HepG2 (cell line): Measurements from ENCODE around the gene UBE2N. TPM values are rescaled to one million over a fixed set of nuclear protein-coding genes. Genes with fewer than 3 reads are reported as not detected.

Source experiments
- AGO1 ChIP-seq: fragments of 200-400 bp; formaldehyde crosslinking; IDR thresholded peaks from 2 replicates; pipeline ENCODE4 v1.6.1; 2017; ENCODE audit warnings: mild to moderate bottlenecking, low read depth, low read length, moderate library complexity; ENCODE audit not compliant: poor library complexity, severe bottlenecking
- CHD4 ChIP-seq: fragments of 200-600 bp; sonication (generic); IDR thresholded peaks from 2 replicates; pipeline ENCODE4 v1.7.0; 2017; ENCODE audit warnings: mild to moderate bottlenecking, low read length, borderline replicate concordance
- FOXK2 ChIP-seq: fragments of 450-650 bp; IDR thresholded peaks from 2 replicates; pipeline ENCODE4 v1.6.1; 2016
- FOXO1 ChIP-seq: sonication (generic); formaldehyde crosslinking; IDR thresholded peaks from 2 replicates; pipeline ENCODE4 v1.4.0; 2020; ENCODE audit warnings: missing genetic modification reagents
- KMT2A ChIP-seq: sonication (generic); formaldehyde crosslinking; IDR thresholded peaks from 2 replicates; pipeline ENCODE4 v1.4.0; 2020; ENCODE audit warnings: missing genetic modification reagents
- MLX ChIP-seq: IDR thresholded peaks from 2 replicates; pipeline ENCODE4 v1.6.1; 2016
- PRMT3 ChIP-seq: sonication (generic); formaldehyde crosslinking; IDR thresholded peaks from 2 replicates; pipeline ENCODE4 v1.8.1; 2022; ENCODE audit warnings: low read depth, mild to moderate bottlenecking, moderate library complexity, missing genetic modification reagents, borderline replicate concordance
- RXRA ChIP-seq: sonication (generic); formaldehyde crosslinking; IDR thresholded peaks from 2 replicates; pipeline ENCODE4 v1.5.1; 2020; ENCODE audit warnings: missing genetic modification reagents
- SOX6 ChIP-seq, 2 experiments: fragments of 450-650 bp in 1 of 2; sonication (generic) in 1 of 2; formaldehyde crosslinking in 1 of 2; IDR thresholded peaks; 2 replicates each; pipeline versions ENCODE4 v1.4.0 to v1.6.1; 2017 to 2020; ENCODE audit warnings: antibody characterized with exemption in 1 of 2, mild to moderate bottlenecking in 1 of 2, missing genetic modification reagents in 1 of 2
- TBX3 ChIP-seq: fragments of 450-650 bp; IDR thresholded peaks from 2 replicates; pipeline ENCODE4 v1.6.1; 2017; ENCODE audit warnings: antibody characterized with exemption, mild to moderate bottlenecking, inconsistent platforms, borderline replicate concordance
- TGIF2 ChIP-seq: IDR thresholded peaks from 2 replicates; pipeline ENCODE4 v1.6.1; 2016; ENCODE audit warnings: control low read depth, missing compliant biosample characterization
- TP53 ChIP-seq: sonication (generic); formaldehyde crosslinking; conservative IDR thresholded peaks from 2 replicates; pipeline ENCODE4 v1.4.0; 2020; ENCODE audit warnings: missing genetic modification reagents
- UBTF ChIP-seq: sonication (generic); formaldehyde crosslinking; IDR thresholded peaks from 2 replicates; pipeline ENCODE4 v1.4.0; 2020; ENCODE audit warnings: mild to moderate bottlenecking, missing genetic modification reagents
- XRCC5 ChIP-seq: fragments of 200-400 bp; formaldehyde crosslinking; optimal IDR thresholded peaks from 2 replicates; pipeline ENCODE3; 2017; ENCODE audit warnings: mild to moderate bottlenecking, low read length
- ZBTB25 ChIP-seq: IDR thresholded peaks from 2 replicates; pipeline ENCODE4 v1.6.1; 2018; ENCODE audit warnings: missing genetic modification reagents
- ZBTB39 ChIP-seq: sonication (generic); formaldehyde crosslinking; IDR thresholded peaks from 2 replicates; pipeline ENCODE4 v1.5.0; 2020; ENCODE audit warnings: missing genetic modification reagents
- ZFP37 ChIP-seq: sonication (generic); formaldehyde crosslinking; IDR thresholded peaks from 2 replicates; pipeline ENCODE4 v1.4.0; 2020; ENCODE audit warnings: missing genetic modification reagents, borderline replicate concordance
- ZNF563 ChIP-seq: sonication (generic); formaldehyde crosslinking; IDR thresholded peaks from 2 replicates; pipeline ENCODE4 v1.8.0; 2022; ENCODE audit warnings: mild to moderate bottlenecking, moderate library complexity, missing genetic modification reagents
- ZNF644 ChIP-seq: IDR thresholded peaks from 2 replicates; pipeline ENCODE4 v1.6.1; 2016; ENCODE audit warnings: low read depth
- ZNF878 ChIP-seq: sonication (generic); formaldehyde crosslinking; IDR thresholded peaks from 2 replicates; pipeline ENCODE4 v1.8.1; 2023; ENCODE audit warnings: mild to moderate bottlenecking, missing genetic modification reagents, moderate library complexity
- ZZZ3 ChIP-seq: sonication (generic); formaldehyde crosslinking; IDR thresholded peaks from 2 replicates; pipeline ENCODE4 v1.4.0; 2020; ENCODE audit warnings: missing genetic modification reagents, mild to moderate bottlenecking, borderline replicate concordance
- polyA plus RNA-seq, 8 experiments: library from polyadenylated mRNA; depleted of rRNA in 3 of 8; stranded (reverse) in 7 of 8; unstranded in 1 of 8; fragments of >200 nt; fragmentation: Illumina TruSeq in 4 of 8; extraction: Trizol in 4 of 8; gene quantifications; 2 replicates each; pipeline versions ENCODE4 v1.2.1 to v1.2.3, GENCODE V29; 2011 to 2016; ENCODE audit warnings: low read depth in 4 of 8, missing spikeins in 1 of 8, mixed read lengths in 1 of 8; ENCODE audit not compliant: insufficient read depth in 1 of 8
- total RNA-seq, 5 experiments: library from RNA; depleted of rRNA; stranded (reverse); fragments of >200 nt; fragmentation: Illumina TruSeq; extraction: Trizol; gene quantifications; 2 replicates each; pipeline ENCODE4 v1.2.3, GENCODE V29; 2016; ENCODE audit warnings: low read depth in 1 of 5

The UBE2N gene
- total and polyA plus RNA-seq, 2 of the 13 experiments (the other 11 are each of a cell fraction or from before 2014, with no cell fraction given): 188 to 197 TPM

GRCh38 chr12:93467351-93468007 lies 25.7 kb upstream of the UBE2N start, which contains the start of gene MRPL42 (continued):
- TF ChIP-seq TBX3 (no peak), CHD4 (peak; percentile 54; the same call in 1 of the 2 replicates), FOXO1 (CRISPR knock-in tag) (peak; percentile 52; the same call in 1 of the 2 replicates), TGIF2 (CRISPR knock-in tag) (peak; percentile 74; the same call in 1 of the 2 replicates), XRCC5 (peak; percentile 89), ZBTB25 (CRISPR knock-in tag) (peak; percentile 70; the same call in 1 of the 2 replicates), FOXK2 (0 out of 2 replicates have a peak, but pooled peaks have one; percentile 22), RXRA (CRISPR knock-in tag) (peak; percentile 50; the same call in 1 of the 2 replicates), ZBTB39 (peak; percentile 90; the same call in 1 of the 2 replicates), ZZZ3 (CRISPR knock-in tag) (no peak), ZFP37 (CRISPR knock-in tag) (peak; percentile 43; the same call in 1 of the 2 replicates), PRMT3 (CRISPR knock-in tag) (0 out of 2 replicates have a peak, but pooled peaks have one; percentile 36), KMT2A (CRISPR knock-in tag) (peak; percentile 91; the same call in 1 of the 2 replicates), ZNF644 (CRISPR knock-in tag) (peak; percentile 65), TP53 (CRISPR knock-in tag) (no peak), SOX6 (IDR thresholded peaks at IDR 0.05) (no peak), SOX6 (CRISPR knock-in tag; IDR thresholded peaks at IDR 0.05) (peak; percentile 69), AGO1 (peak; percentile 57), ZNF563 (CRISPR knock-in tag) (0 out of 2 replicates have a peak, but pooled peaks have one; percentile 54), MLX (CRISPR knock-in tag) (no peak), ZNF878 (CRISPR knock-in tag) (no peak), UBTF (peak; percentile 60)
